GM19193 (cell line): ENCODE measurements around the gene IL17RA.

ENCODE experiments used
- POLR2A ChIP-seq: IDR thresholded peaks from 4 replicates; pipeline ENCODE4 v1.6.1; 2011; ENCODE audit not compliant: insufficient read depth, insufficient read length; ENCODE audit errors: extremely low read depth

The IL17RA gene

DNA sequence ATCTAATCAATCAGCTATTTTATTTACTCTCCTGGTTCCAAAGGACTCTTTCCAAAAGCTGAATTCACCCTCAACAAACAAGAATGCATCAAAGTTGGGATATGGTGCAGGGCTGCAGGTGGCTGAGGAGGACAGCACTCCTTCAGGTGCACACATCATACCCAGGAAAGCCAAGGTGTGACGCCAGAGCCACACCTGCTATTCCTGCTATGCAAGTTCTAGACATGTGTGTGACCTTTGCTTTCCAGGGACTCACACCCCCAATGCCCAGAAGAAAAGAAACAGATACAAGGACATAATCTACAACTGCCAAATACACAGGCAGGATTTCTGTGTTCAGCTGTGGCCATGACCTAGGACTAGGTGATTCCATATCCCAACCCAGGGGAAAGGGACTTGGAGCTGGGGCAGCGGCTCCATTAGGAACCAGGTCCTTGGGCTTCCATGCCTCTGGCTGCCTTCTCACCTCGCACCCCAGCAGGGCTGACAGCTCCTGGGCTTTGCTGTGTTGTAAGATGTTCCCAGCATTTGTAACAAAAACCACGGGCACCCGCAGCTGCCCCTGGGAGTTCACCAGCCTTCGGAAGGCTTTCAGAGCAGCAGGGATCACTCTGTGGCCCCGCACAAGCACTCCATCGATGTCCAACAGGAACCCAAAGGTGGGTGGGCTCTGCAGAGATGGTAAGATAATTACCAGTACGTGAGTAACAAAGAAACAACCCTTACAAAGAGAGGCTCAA is 64.4 kb downstream of the IL17RA start:
- TF ChIP-seq POLR2A = no peak

DNA sequence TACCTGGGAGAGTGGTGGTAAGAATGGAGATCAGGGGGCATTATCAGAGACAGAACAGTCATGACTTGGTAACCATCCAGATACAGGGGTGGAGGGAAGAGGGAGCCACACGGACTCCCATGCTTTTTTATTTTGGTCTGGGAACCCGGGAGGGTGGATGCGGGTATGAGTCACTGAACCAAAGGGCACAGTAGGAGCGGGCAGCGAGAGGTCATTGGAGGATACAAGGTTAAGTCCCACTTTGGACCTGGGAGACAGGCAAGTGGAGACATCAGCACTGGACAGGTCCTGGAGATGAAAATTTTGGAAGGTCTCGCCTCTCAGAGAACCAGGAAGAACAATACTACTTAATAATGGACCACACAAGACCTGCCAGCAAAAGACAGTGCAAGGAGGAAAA is 67.5 kb downstream of the IL17RA start:
- TF ChIP-seq POLR2A = no peak

DNA sequence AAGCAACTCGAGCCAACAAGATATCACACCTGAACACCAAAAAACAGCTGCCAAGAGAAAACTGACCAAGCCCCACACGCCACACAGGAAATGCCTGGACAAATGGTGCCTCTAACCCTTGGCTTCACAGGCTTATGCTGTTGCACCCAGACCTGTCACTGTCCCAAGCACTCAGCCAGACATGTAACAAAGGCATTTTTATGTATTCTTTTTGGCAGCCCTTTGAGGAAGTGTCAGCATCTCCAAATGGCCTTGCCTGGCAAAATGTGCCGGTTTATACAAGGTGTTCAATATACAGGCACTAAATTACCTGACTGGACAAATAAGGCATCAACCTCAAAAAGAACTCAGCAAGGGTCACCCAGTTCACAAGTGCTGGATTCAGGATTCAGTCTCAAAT is 68.2 kb downstream of the IL17RA start:
- no peak for TF ChIP-seq POLR2A

DNA sequence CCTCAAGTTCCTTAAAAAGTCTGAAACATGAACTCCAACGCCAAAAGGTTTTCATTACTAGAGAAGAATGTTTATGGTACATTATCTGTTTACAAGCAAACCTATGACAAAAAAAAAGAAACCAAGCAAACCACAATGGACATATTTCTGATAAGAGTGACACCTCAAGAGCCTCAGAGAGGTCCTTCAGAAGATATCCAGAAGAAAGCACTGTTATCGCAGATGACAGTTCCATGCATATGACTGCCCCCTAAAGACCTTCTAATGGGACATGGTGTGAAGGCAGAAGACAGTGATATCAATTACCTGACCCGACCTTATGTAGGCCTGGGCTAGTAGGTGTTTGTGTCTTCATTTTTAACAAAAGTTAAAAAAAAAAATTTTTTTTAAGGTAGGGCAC is 71.1 kb downstream of the IL17RA start:
- TF ChIP-seq POLR2A = no peak

DNA sequence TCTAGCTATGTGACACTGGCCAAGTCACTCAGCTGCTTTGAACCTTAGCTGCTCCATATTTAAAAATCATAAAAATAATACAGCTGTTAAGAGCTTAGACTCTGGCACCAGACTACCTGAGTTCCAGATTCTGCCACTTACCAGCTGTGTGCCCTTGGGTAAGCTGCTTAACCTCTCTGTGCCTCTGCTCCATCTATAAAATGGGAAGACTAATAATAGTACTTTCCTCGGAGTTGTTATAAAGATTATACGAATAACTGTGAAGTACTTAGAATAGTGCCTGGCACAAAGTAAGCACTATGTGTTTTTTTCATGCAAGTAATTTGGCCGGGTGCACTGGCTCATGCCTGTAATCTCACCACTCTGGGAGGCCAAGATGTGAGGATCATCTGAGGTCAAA is 72.9 kb downstream of the IL17RA start:
- TF ChIP-seq POLR2A = no peak

DNA sequence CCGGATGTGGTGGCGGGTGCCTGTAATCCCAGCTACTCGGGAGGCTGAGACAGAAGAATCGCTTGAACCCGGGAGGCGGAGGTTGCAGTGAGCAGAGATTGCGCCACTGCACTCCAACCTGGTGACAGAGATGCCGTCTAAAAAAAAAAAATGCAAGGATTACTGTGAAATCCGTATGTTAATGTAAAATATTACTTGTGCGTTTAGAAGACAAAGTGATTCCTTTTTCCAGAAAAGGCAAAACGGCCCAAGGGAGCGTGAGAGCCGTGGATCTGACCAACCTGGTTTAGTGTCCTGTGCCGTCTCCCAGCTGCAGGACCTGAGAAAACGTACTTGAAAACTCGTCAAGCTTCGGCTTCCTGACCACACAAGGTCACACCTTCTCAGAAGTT is 73.4 kb downstream of the IL17RA start:
- no peak for TF ChIP-seq POLR2A

DNA sequence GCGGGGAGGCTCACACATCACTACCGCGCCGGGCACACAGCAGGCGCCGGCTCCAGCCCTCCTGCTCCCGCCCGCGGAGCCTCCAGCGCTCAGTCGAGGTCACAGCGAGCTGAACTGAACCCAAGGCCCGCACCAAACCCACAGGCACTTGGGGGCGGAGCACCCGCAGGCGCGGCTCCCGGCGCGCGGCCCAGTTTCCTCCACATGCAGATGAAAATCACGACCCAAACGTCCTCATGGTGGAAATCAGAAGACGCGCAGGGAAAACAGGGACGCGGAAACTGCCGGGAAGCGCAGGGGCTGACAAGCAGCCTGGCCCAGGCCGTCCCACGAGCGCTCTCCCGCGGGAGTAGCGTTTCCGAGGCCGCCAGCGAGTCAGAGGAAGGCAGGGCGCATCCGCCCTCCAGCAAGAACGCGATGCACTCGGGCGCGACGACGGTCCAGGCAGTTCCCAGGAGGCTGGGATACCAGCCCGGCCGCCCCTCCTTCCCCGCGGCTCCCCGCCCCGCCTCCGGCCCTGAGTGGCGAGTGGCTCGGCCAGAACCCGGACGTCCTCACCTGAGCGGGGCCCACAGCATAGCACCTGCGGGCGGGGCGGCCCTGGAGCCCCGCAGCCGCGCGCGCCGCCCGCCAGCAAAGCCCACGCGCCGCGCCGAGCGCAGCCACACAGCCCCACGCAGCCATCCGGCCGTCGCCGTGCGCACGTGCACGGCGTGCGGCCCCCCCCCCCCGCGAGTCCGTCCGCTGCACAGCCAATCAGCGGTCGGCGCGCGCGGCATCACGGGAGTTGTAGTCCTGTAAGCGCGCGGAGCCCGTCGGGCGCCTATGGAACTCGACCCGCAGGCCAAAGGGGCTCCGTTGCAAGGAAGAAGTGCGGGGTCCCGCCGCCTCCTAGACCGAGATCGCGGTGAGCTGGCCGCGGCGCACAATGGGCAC is 74.0 kb downstream of the IL17RA start, which contains the start of gene HDHD5:
Gene HDHD5, minus strand, starts transcription at position 710 of the 936 bp plus-strand sequence. Its CDS starts 26 bp downstream, at position 684.
- TF ChIP-seq POLR2A = peak; percentile 59

DNA sequence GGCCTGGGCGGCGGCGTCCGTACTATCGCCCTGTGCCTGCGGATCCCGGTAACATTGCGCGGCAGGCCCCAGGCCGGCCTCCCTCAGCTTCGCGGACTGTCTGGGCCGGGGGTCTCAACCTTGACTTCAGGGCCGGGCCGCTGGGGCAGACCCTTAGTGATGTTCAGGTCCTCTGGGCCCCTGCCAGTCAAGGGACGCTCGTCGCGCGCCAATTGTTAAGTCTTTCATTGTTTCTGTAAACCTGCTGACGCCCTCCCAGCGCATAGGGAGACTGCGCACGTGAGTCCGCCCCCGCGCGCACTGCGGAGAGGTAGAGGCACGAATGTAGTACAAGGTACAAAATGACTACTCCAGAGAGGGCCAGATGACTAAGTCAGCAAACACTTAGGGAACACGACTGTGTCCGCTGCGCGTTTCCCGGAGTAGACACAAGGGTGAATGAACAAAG is 74.7 kb downstream of the IL17RA start:
- no peak for TF ChIP-seq POLR2A

DNA sequence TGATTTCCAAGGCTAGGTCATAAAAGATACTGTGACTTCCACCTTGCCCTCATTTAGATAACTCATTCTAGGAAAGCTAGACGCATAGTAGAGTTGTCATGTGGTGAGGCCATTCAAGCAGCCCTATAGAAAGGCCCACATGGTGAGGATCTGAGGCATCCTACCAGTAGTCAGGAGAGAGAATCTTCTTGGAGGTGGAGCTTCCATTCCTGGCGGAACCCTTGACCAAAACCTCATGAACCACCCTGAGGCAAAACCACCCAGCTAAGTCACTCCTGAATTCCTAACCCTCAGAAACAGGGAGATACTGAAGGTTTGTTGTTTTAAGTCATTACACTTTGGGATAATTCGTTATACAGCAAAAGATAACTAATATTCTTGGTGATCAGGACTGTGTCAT is 77.2 kb downstream of the IL17RA start:
- no peak for TF ChIP-seq POLR2A

DNA sequence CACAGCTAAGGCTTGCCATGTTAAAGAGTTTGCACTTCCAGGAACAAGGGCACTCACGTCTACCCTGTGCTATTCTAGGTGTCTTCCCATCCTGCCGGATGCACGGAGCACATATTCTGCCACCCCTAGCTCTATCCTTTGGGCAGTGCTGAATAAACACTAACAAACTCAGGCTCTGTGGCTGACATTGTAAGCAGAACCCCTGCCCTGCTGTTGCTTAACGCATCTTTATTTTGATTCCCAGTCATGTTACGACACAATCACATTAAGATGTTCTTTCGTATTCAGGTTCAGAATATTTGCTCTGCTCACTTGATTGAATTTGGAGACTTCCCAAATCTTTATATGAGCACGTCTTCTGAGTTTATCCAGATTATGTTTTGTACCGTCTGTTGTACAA is 77.9 kb downstream of the IL17RA start:
- no peak for TF ChIP-seq POLR2A

DNA sequence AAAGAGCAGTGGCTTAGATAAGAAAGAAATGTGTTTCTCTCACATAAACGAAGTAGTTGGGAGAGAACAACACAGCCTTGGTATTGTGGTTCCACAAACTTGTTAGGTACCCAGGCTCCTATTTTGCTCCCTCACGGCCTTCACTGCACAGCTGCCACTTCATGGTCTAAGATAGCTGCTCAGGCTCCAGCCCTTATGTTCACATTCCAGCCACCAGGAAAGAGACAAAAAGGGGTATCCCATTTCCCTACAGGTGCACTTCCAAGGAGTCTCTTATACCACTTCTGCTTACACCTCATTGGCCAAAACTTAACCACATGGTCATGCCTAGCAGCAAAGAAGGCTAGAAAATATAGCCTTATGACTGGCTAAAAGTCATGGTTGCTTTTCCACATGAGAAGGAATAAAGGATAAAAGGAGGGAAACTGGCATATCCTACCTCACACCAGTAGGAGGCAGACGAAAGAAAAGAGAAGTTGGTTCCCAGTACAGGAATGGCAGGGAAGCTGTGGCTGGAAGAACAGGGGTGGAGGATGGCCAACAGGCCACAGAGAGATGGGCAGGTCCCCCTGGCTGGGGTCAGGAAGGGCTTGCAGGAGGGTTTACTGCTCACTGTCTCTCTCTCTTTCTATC is 79.7 kb downstream of the IL17RA start:
- TF ChIP-seq POLR2A = no peak
